ENCODE measurements around the gene ABCC1.

DNA sequence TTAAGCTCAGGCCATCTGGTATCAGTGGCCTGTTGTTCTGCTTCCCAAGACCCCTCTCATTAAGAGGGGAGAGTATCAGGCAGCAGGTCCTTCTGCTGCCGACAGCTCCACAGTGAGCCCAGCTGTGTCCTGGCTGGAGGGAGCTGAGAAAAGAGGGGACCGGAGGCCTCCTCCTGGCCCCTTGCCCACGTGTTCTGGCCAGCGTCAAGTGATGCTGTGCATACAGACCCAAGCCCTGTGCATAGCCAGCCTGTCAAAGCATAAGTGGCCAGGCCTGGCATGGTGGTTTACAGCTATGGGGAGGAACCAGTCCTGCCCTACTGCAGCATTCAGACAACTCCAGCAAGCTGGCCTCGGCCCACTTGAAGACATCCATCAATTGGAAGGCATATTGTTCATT is 225.9 kb downstream of the ABCC1 start:
- TF ChIP-seq, protein P1, sequence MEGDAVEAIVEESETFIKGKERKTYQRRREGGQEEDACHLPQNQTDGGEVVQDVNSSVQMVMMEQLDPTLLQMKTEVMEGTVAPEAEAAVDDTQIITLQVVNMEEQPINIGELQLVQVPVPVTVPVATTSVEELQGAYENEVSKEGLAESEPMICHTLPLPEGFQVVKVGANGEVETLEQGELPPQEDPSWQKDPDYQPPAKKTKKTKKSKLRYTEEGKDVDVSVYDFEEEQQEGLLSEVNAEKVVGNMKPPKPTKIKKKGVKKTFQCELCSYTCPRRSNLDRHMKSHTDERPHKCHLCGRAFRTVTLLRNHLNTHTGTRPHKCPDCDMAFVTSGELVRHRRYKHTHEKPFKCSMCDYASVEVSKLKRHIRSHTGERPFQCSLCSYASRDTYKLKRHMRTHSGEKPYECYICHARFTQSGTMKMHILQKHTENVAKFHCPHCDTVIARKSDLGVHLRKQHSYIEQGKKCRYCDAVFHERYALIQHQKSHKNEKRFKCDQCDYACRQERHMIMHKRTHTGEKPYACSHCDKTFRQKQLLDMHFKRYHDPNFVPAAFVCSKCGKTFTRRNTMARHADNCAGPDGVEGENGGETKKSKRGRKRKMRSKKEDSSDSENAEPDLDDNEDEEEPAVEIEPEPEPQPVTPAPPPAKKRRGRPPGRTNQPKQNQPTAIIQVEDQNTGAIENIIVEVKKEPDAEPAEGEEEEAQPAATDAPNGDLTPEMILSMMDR (IDR thresholded peaks at IDR 0.05), result no peak
- no peak for TF ChIP-seq POLR2A (IDR thresholded peaks at IDR 0.05)
